Spinal cord (tissue), 10 donors: ENCODE results near the gene CHST2. TPM values are rescaled to one million over a fixed set of nuclear protein-coding genes. Genes with fewer than 3 reads are reported as not detected.
A peak's percentile ranks its signal among the peaks of the same experiment; 100 is the strongest.

Experiments
- DNase-seq, 6 donors: peaks; one replicate each; pipeline versions ENCODE4 v3.0.0 to v3.0.0-alpha.2; 2013 to 2015; ENCODE audit warnings: low spot score in 6 of 6, low read depth in 4 of 6
- H3K27ac ChIP-seq: one replicate; pipeline ENCODE4 v1.5.1; 2013; ENCODE audit warnings: low read depth, low read length, control low read depth
- H3K27me3 ChIP-seq: one replicate; pipeline ENCODE4 v1.6.1; 2013; ENCODE audit warnings: low read length; ENCODE audit not compliant: control insufficient read depth, insufficient read depth
- H3K36me3 ChIP-seq: one replicate; pipeline ENCODE4 v1.6.1; 2013; ENCODE audit warnings: low read length; ENCODE audit not compliant: control insufficient read depth, insufficient read depth
- H3K4me1 ChIP-seq: one replicate; pipeline ENCODE4 v1.6.1; 2013; ENCODE audit warnings: low read length; ENCODE audit not compliant: control insufficient read depth, insufficient read depth
- H3K4me3 ChIP-seq: one replicate; pipeline ENCODE4 v1.5.1; 2013; ENCODE audit warnings: low read depth, low read length, control low read depth
- H3K9me3 ChIP-seq: one replicate; pipeline ENCODE4 v1.6.1; 2013; ENCODE audit warnings: low read length; ENCODE audit not compliant: control insufficient read depth, insufficient read depth
- whole genome bisulfite sequencing: methylation state at CpG from one replicate; pipeline ENCODE4 v1.1.5; 2013; ENCODE audit warnings: missing lambda C conversion rate; ENCODE audit not compliant: insufficient coverage; 5-methylcytosine and 5-hydroxymethylcytosine counted together
- polyA plus RNA-seq, 2 donors: library from polyadenylated mRNA; unstranded; fragments of 120-200 nt; gene quantifications; one replicate each; pipeline ENCODE4 v1.2.1, GENCODE V29; 2013; ENCODE audit not compliant: insufficient read length in 2 of 2
- total RNA-seq, 2 donors: library from RNA; depleted of rRNA in 1 of 2; stranded (reverse); fragments of 120-200 nt in 1 of 2; fragments of >200 nt in 1 of 2; gene quantifications; one replicate each; pipeline versions ENCODE4 v1.2.3 to v1.2.4, GENCODE V29; 2013 to 2014
- donor health status: healthy.

Gene CHST2
- total and polyA plus RNA-seq, 4 donors, result 14.2 to 29.6 (median 23.9) TPM

GRCh38 chr3:143119974-143120715, 574 bp downstream of the CHST2 start:
- under 1% methylated on average over 85 of the region's 85 CpGs for WGBS
- Histone ChIP-seq H3K9me3 (no peaks in the 10 kb centered on the region), H3K4me3 (peak overlapping the region; percentile 78), H3K36me3 (peaks cover 12% of the 10 kb centered on the region), H3K27me3 (peaks cover 17% of the 10 kb centered on the region), H3K27ac (peak overlapping the region; percentile 75), H3K4me1 (peaks cover 23% of the 10 kb centered on the region)
- peak in 1 of 6 donors; percentile 61 for DNase-seq

- under 1% methylated on average over 60 of the region's 60 CpGs for WGBS
These were observed 1.2 kb downstream of the CHST2 start for GRCh38 chr3:143120716-143121240.

GRCh38 chr3:143121241-143122088, 1.9 kb downstream of the CHST2 start:
- DNase-seq, result peak in 2 of 6 donors; percentile 60 to 73
- H3K9me3 ChIP-seq, result no peaks in the 10 kb centered on the region
- 64% methylated on average over 79 of the region's 79 CpGs for WGBS
- peaks cover 23% of the 10 kb centered on the region for H3K4me1 ChIP-seq
- H3K27ac ChIP-seq, result no peak overlapping the region
- peak overlapping the region; percentile 11 for H3K4me3 ChIP-seq
- peaks cover 17% of the 10 kb centered on the region for H3K27me3 ChIP-seq
- H3K36me3 ChIP-seq, result peaks cover 12% of the 10 kb centered on the region

More at GRCh38 chr3:143120716-143121240, 1.2 kb downstream of the CHST2 start:
- peaks cover 17% of the 10 kb centered on the region for H3K27me3 ChIP-seq
- H3K9me3 ChIP-seq, result no peaks in the 10 kb centered on the region
- H3K4me1 ChIP-seq, result peaks cover 23% of the 10 kb centered on the region
- H3K36me3 ChIP-seq, result peaks cover 12% of the 10 kb centered on the region
- peak in 2 of 6 donors; percentile 57 for DNase-seq
- H3K4me3 ChIP-seq, result peak overlapping the region; percentile 78
- H3K27ac ChIP-seq, result no peak overlapping the region

- no peak overlapping the region for H3K27ac ChIP-seq
- peaks cover 23% of the 10 kb centered on the region for H3K4me1 ChIP-seq
- H3K9me3 ChIP-seq, result no peaks in the 10 kb centered on the region
- no peak overlapping the region for H3K4me3 ChIP-seq
- 97% methylated on average over 15 of the region's 16 CpGs for WGBS
- H3K36me3 ChIP-seq, result peaks cover 12% of the 10 kb centered on the region
- H3K27me3 ChIP-seq, result peaks cover 17% of the 10 kb centered on the region
- no peak for DNase-seq
These were observed 2.5 kb downstream of the CHST2 start for GRCh38 chr3:143122089-143122430.

GRCh38 chr3:143122608-143123352, 3.2 kb downstream of the CHST2 start:
- Histone ChIP-seq H3K4me1 (peaks cover 23% of the 10 kb centered on the region), H3K27me3 (peaks cover 17% of the 10 kb centered on the region), H3K4me3 (no peak overlapping the region), H3K9me3 (no peaks in the 10 kb centered on the region), H3K27ac (no peak overlapping the region), H3K36me3 (peaks cover 12% of the 10 kb centered on the region)
- WGBS, result 50% methylated on average over 1 of the region's 4 CpGs
- DNase-seq, result no peak

- WGBS, result 88% methylated on average over 3 of the region's 7 CpGs
- Histone ChIP-seq H3K27me3 (peaks cover 14% of the 10 kb centered on the region), H3K4me3 (no peak overlapping the region), H3K4me1 (peaks cover 23% of the 10 kb centered on the region), H3K27ac (no peak overlapping the region), H3K9me3 (no peaks in the 10 kb centered on the region), H3K36me3 (peaks cover 12% of the 10 kb centered on the region)
- peak in 1 of 6 donors; percentile 51 for DNase-seq
These were observed 3.9 kb downstream of the CHST2 start for GRCh38 chr3:143123353-143123984.

GRCh38 chr3:143124601-143125520, 5.3 kb downstream of the CHST2 start:
- peaks cover 16% of the 10 kb centered on the region for H3K4me1 ChIP-seq
- WGBS, result 63% methylated on average over 3 of the region's 9 CpGs
- peaks cover 12% of the 10 kb centered on the region for H3K36me3 ChIP-seq
- peak overlapping the region; percentile 2 for H3K4me3 ChIP-seq
- no peak overlapping the region for H3K27ac ChIP-seq
- DNase-seq, result peak in 2 of 6 donors; percentile 27 to 62
- peaks cover 6% of the 10 kb centered on the region for H3K27me3 ChIP-seq
- no peaks in the 10 kb centered on the region for H3K9me3 ChIP-seq

- H3K27ac ChIP-seq, result no peak overlapping the region
- H3K4me1 ChIP-seq, result no peaks in the 10 kb centered on the region
- 94% methylated on average over 2 of the region's 3 CpGs for WGBS
- no peak overlapping the region for H3K4me3 ChIP-seq
- H3K9me3 ChIP-seq, result no peaks in the 10 kb centered on the region
- H3K36me3 ChIP-seq, result no peaks in the 10 kb centered on the region
- DNase-seq, result no peak
- H3K27me3 ChIP-seq, result no peaks in the 10 kb centered on the region
These were observed 8.2 kb downstream of the CHST2 start for GRCh38 chr3:143127801-143128200.
